HCT116 (cell line): ENCODE data around the gene MYL5. TPM values are rescaled to one million over a fixed set of nuclear protein-coding genes. Genes with fewer than 3 reads are reported as not detected.

Source experiments
- ATAC-seq: fragments of 200-7000 bp; cut with Tn5 transposase; 2 replicates; pipeline ENCODE4 v1.9.1; 2020; ENCODE audit warnings: mild to moderate bottlenecking, moderate library complexity
- BruUV-seq: library from RNA; stranded (reverse); fragments of 400-500 nt; replicated peaks from 2 replicates; lab custom pipeline; 2021; lab: Mats Ljungman, UMichigan
- CTCF ChIA-PET: fragments of 300-600 bp; sonication (Branson Sonifier 250); formaldehyde crosslinking; loops from one replicate; lab custom pipeline; 2021; ENCODE audit warnings: antibody characterized with exemption; lab: Charles Lee
- POLR2A ChIA-PET: fragments of 300-600, 350-600 bp; sonication (Branson Sonifier 250); formaldehyde crosslinking; loops from one replicate; lab custom pipeline; 2021; ENCODE audit warnings: antibody characterized with exemption; lab: Charles Lee
- RAD21 ChIA-PET, 2 experiments: fragments of 300-600 bp; sonication (Branson Sonifier 250); formaldehyde crosslinking; loops; one replicate each; lab custom pipeline; 2023; ENCODE audit warnings: low total read pairs in 2 of 2; ENCODE audit not compliant: uncharacterized antibody in 2 of 2, unreplicated experiment in 2 of 2, low non-redundant PET in 1 of 2; lab: Charles Lee
- DNase-seq: peaks from one replicate; pipeline ENCODE4 v3.0.0-alpha.2; 2010; ENCODE audit warnings: low read depth, low spot score
- H2AFZ ChIP-seq: fragments of 200-600 bp; shearing (Covaris generic), sonication (generic); 2 replicates; pipeline ENCODE4 v1.6.1; 2017; ENCODE audit warnings: low read depth, mixed run types, mixed read lengths, antibody characterized with exemption, low read length; ENCODE audit not compliant: poor library complexity, severe bottlenecking
- H3K27ac ChIP-seq: 2 replicates; pipeline ENCODE4 v1.5.1; 2012; ENCODE audit warnings: low read depth, low read length
- H3K27me3 ChIP-seq: fragments of 200-600 bp; sonication (generic); 2 replicates; pipeline ENCODE4 v1.6.1; 2016; ENCODE audit warnings: mixed run types, low read length, mixed read lengths; ENCODE audit not compliant: insufficient read depth
- H3K36me3 ChIP-seq, 2 experiments: fragments of 200-500 bp in 1 of 2; fragments of 200-600 bp in 1 of 2; sonication (Bioruptor generic) in 1 of 2; sonication (generic) in 1 of 2; 2 replicates each; pipeline versions ENCODE4 v1.5.1 to v1.6.1; 2014 to 2016; ENCODE audit warnings: low read length in 2 of 2, inconsistent platforms in 1 of 2, mixed read lengths in 1 of 2, mixed run types in 1 of 2; ENCODE audit not compliant: insufficient read depth in 2 of 2, control insufficient read depth in 1 of 2
- H3K4me1 ChIP-seq, 2 experiments: fragments of 200-600 bp in 1 of 2; sonication (generic) in 1 of 2; 2 replicates each; pipeline versions ENCODE4 v1.5.1 to v1.6.1; 2012 to 2017; ENCODE audit warnings: low read length in 2 of 2, inconsistent platforms in 1 of 2, mild to moderate bottlenecking in 1 of 2, mixed read lengths in 1 of 2, mixed run types in 1 of 2, moderate library complexity in 1 of 2; ENCODE audit not compliant: insufficient read depth in 2 of 2, control insufficient read depth in 1 of 2
- H3K4me2 ChIP-seq: fragments of 200-600 bp; sonication (generic); 2 replicates; pipeline ENCODE4 v1.6.1; 2017; ENCODE audit warnings: mixed run types, low read length, mixed read lengths
- H3K4me3 ChIP-seq, 2 experiments: fragments of 200-600 bp in 1 of 2; sonication (generic) in 1 of 2; replicated peaks in 1 of 2; 2 replicates each; pipeline ENCODE4 v1.5.1; 2011 to 2016; ENCODE audit warnings: low read length in 2 of 2, control low read depth in 1 of 2, low read depth in 1 of 2, mild to moderate bottlenecking in 1 of 2, mixed read lengths in 1 of 2, mixed run types in 1 of 2
- H3K79me2 ChIP-seq: fragments of 200-600 bp; sonication (generic); 2 replicates; pipeline ENCODE4 v1.6.1; 2017; ENCODE audit warnings: mild to moderate bottlenecking, mixed run types, low read length, moderate library complexity, mixed read lengths; ENCODE audit not compliant: insufficient read depth
- H3K9ac ChIP-seq: fragments of 200-600 bp; sonication (generic); 2 replicates; pipeline ENCODE4 v1.6.1; 2016; ENCODE audit warnings: low read length, mixed read lengths
- H3K9me2 ChIP-seq: fragments of 200-600 bp; sonication (generic), shearing (Covaris generic); 2 replicates; pipeline ENCODE4 v1.6.1; 2017; ENCODE audit warnings: mixed run types, mild to moderate bottlenecking, moderate library complexity; ENCODE audit not compliant: insufficient read depth
- H3K9me3 ChIP-seq, 2 experiments: fragments of 200-500 bp in 1 of 2; fragments of 200-600 bp in 1 of 2; sonication (Bioruptor generic) in 1 of 2; sonication (generic) in 1 of 2; 2 replicates each; pipeline ENCODE4 v1.6.1; 2014 to 2017; ENCODE audit warnings: low read length in 2 of 2, mixed read lengths in 2 of 2, inconsistent platforms in 1 of 2, low read depth in 1 of 2, mild to moderate bottlenecking in 1 of 2, mixed run types in 1 of 2, moderate library complexity in 1 of 2; ENCODE audit not compliant: control insufficient read depth in 1 of 2, insufficient read depth in 1 of 2
- H4K20me1 ChIP-seq: fragments of 200-600 bp; sonication (generic), shearing (Covaris generic); 2 replicates; pipeline ENCODE4 v1.6.1; 2017; ENCODE audit warnings: mixed run types, mild to moderate bottlenecking, moderate library complexity; ENCODE audit not compliant: insufficient read depth
- CBX3 ChIP-seq: IDR thresholded peaks from 2 replicates; pipeline ENCODE4 v1.6.1; 2012; ENCODE audit warnings: low read depth
- CEBPB ChIP-seq: IDR thresholded peaks from 2 replicates; pipeline ENCODE4 v1.6.1; 2012; ENCODE audit warnings: low read depth
- EGR1 ChIP-seq: IDR thresholded peaks from 2 replicates; pipeline ENCODE4 v1.6.1; 2012; ENCODE audit warnings: low read depth
- ELF1 ChIP-seq: IDR thresholded peaks from 2 replicates; pipeline ENCODE4 v1.6.1; 2012; ENCODE audit warnings: low read depth, borderline replicate concordance
- FOSL1 ChIP-seq: IDR thresholded peaks from 2 replicates; pipeline ENCODE4 v1.6.1; 2012; ENCODE audit warnings: low read depth
- RAD21 ChIP-seq: IDR thresholded peaks from 2 replicates; pipeline ENCODE4 v1.6.1; 2012; ENCODE audit warnings: low read depth, mild to moderate bottlenecking
- SP1 ChIP-seq: IDR thresholded peaks from 2 replicates; pipeline ENCODE4 v1.6.1; 2012; ENCODE audit warnings: low read depth
- SRF ChIP-seq: IDR thresholded peaks from 2 replicates; pipeline ENCODE4 v1.6.1; 2012; ENCODE audit warnings: low read depth
- YY1 ChIP-seq: IDR thresholded peaks from 2 replicates; pipeline ENCODE4 v1.6.1; 2011; ENCODE audit warnings: low read length, low read depth, moderate library complexity, mild to moderate bottlenecking; ENCODE audit not compliant: insufficient replicate concordance; ENCODE audit errors: extremely low read depth
- ZBTB33 ChIP-seq: IDR thresholded peaks from 2 replicates; pipeline ENCODE4 v1.6.1; 2011; ENCODE audit warnings: mild to moderate bottlenecking, low read length, moderate library complexity; ENCODE audit not compliant: insufficient replicate concordance; ENCODE audit errors: extremely low read depth
- intact Hi-C: fragments of 100-400 bp; cut with micrococcal nuclease; formaldehyde crosslinking; loops from 2 replicates; pipeline ENCODE4 v1.10.0; 2022
- total RNA-seq: library from RNA; stranded (reverse); gene quantifications from one replicate; pipeline ENCODE4 v1.2.1, GENCODE V29; 2021; ENCODE audit not compliant: unreplicated experiment
- TF ChIP-seq, protein P1 (sequence below): IDR thresholded peaks from 2 replicates; pipeline ENCODE4 v1.6.1; 2012; ENCODE audit warnings: low read depth

The MYL5 gene
- total RNA-seq, 1 experiment from 2014 or later, result 14.0 TPM

DNA sequence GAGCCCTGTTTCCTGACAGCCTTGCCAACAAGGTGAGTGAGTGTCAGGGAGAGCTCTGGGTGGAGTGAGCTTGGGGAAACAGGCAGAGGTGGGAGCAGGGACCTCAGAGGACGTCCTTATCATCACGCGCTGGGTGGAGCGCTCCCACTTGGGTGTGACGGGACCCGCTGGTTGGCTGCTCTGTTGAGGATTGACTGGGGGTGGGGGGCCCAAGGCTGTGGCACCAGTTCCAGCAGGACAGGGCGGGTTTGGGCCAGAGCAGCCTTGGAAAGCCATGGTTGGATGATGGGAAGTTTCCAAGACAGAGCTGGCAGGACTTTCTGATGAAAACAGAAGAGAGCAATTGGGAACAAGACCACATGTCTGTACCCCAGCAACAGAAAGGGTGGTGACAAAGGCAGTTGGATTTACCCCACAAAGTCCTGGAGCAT lies 28.3 kb downstream of the MYL5 start:
- H3K9me3 ChIP-seq, result no peaks in the 10 kb centered on the region
- H3K4me2 ChIP-seq, result no peak overlapping the region
- intact Hi-C loops, result no loop called here
- no peak for ATAC-seq
- H4K20me1 ChIP-seq, result no peaks in the 10 kb centered on the region
- no peak overlapping the region for H3K9ac ChIP-seq
- ChIA-PET POLR2A (no interaction called here), CTCF (no interaction called here), RAD21 (no interaction called here)
- no peak overlapping the region for H2AFZ ChIP-seq
- no TSS peak for BruUV-seq
- DNase-seq, result no peak
- H3K36me3 ChIP-seq, result no peaks in the 10 kb centered on the region
- H3K79me2 ChIP-seq, result peaks cover 16% of the 10 kb centered on the region
- TF ChIP-seq FOSL1, result no peak
- no peak for TF ChIP-seq CBX3
- TF ChIP-seq, all 23 proteins: peak for 0
- Histone ChIP-seq H3K4me3 (no peak overlapping the region), H3K27ac (no peak overlapping the region), H3K4me1 (peaks cover 3 to 9% of the 10 kb centered on the region in 2 experiments; a peak in 3 of 4 replicates), H3K9me2 (no peaks in the 10 kb centered on the region), H3K27me3 (no peaks in the 10 kb centered on the region)

GRCh38 chr4:703336-704197 lies 29.2 kb downstream of the MYL5 start:
- Histone ChIP-seq H3K9me2 (no peaks in the 10 kb centered on the region), H3K27ac (no peak overlapping the region), H3K36me3 (no peaks in the 10 kb centered on the region), H3K4me2 (no peak overlapping the region), H4K20me1 (no peaks in the 10 kb centered on the region), H3K9ac (no peak overlapping the region), H3K9me3 (no peaks in the 10 kb centered on the region), H3K79me2 (peaks cover 23% of the 10 kb centered on the region), H2AFZ (no peak overlapping the region), H3K4me3 (no peak overlapping the region), H3K4me1 (peaks cover 3 to 9% of the 10 kb centered on the region in 2 experiments; a peak in 3 of 4 replicates), H3K27me3 (no peaks in the 10 kb centered on the region)
- CTCF ChIA-PET, result no interaction called here
- DNase-seq, result no peak
- intact Hi-C loops, result no loop called here
- no TSS peak for BruUV-seq
- POLR2A ChIA-PET, result no interaction called here
- no peak for ATAC-seq
- RAD21 ChIA-PET, result no interaction called here
- TF ChIP-seq YY1, result no peak
- no peak for TF ChIP-seq ELF1
- TF ChIP-seq EGR1, result no peak
- TF ChIP-seq SP1, result no peak
- TF ChIP-seq, protein P1, sequence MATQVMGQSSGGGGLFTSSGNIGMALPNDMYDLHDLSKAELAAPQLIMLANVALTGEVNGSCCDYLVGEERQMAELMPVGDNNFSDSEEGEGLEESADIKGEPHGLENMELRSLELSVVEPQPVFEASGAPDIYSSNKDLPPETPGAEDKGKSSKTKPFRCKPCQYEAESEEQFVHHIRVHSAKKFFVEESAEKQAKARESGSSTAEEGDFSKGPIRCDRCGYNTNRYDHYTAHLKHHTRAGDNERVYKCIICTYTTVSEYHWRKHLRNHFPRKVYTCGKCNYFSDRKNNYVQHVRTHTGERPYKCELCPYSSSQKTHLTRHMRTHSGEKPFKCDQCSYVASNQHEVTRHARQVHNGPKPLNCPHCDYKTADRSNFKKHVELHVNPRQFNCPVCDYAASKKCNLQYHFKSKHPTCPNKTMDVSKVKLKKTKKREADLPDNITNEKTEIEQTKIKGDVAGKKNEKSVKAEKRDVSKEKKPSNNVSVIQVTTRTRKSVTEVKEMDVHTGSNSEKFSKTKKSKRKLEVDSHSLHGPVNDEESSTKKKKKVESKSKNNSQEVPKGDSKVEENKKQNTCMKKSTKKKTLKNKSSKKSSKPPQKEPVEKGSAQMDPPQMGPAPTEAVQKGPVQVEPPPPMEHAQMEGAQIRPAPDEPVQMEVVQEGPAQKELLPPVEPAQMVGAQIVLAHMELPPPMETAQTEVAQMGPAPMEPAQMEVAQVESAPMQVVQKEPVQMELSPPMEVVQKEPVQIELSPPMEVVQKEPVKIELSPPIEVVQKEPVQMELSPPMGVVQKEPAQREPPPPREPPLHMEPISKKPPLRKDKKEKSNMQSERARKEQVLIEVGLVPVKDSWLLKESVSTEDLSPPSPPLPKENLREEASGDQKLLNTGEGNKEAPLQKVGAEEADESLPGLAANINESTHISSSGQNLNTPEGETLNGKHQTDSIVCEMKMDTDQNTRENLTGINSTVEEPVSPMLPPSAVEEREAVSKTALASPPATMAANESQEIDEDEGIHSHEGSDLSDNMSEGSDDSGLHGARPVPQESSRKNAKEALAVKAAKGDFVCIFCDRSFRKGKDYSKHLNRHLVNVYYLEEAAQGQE, result no peak
- no peak for TF ChIP-seq SRF
- TF ChIP-seq ZBTB33, result no peak
- TF ChIP-seq RAD21, result no peak
- no peak for TF ChIP-seq CEBPB
